HCT116 (cell line): ENCODE measurements around the gene MEIS2. TPM values are rescaled to one million over a fixed set of nuclear protein-coding genes. Genes with fewer than 3 reads are reported as not detected.

Experiments
- ATAC-seq: fragments of 200-7000 bp; cut with Tn5 transposase; 2 replicates; pipeline ENCODE4 v1.9.1; 2020; ENCODE audit warnings: mild to moderate bottlenecking, moderate library complexity
- BruUV-seq: library from RNA; stranded (reverse); fragments of 400-500 nt; replicated peaks from 2 replicates; lab custom pipeline; 2021; lab: Mats Ljungman, UMichigan
- CTCF ChIA-PET: fragments of 300-600 bp; sonication (Branson Sonifier 250); formaldehyde crosslinking; loops from one replicate; lab custom pipeline; 2021; ENCODE audit warnings: antibody characterized with exemption; lab: Charles Lee
- POLR2A ChIA-PET: fragments of 300-600, 350-600 bp; sonication (Branson Sonifier 250); formaldehyde crosslinking; loops from one replicate; lab custom pipeline; 2021; ENCODE audit warnings: antibody characterized with exemption; lab: Charles Lee
- RAD21 ChIA-PET, 2 experiments: fragments of 300-600 bp; sonication (Branson Sonifier 250); formaldehyde crosslinking; loops; one replicate each; lab custom pipeline; 2023; ENCODE audit warnings: low total read pairs in 2 of 2; ENCODE audit not compliant: uncharacterized antibody in 2 of 2, unreplicated experiment in 2 of 2, low non-redundant PET in 1 of 2; lab: Charles Lee
- DNase-seq: peaks from one replicate; pipeline ENCODE4 v3.0.0-alpha.2; 2010; ENCODE audit warnings: low read depth, low spot score
- H2AFZ ChIP-seq: fragments of 200-600 bp; shearing (Covaris generic), sonication (generic); 2 replicates; pipeline ENCODE4 v1.6.1; 2017; ENCODE audit warnings: low read depth, mixed run types, mixed read lengths, antibody characterized with exemption, low read length; ENCODE audit not compliant: poor library complexity, severe bottlenecking
- H3K27ac ChIP-seq: 2 replicates; pipeline ENCODE4 v1.5.1; 2012; ENCODE audit warnings: low read depth, low read length
- H3K27me3 ChIP-seq: fragments of 200-600 bp; sonication (generic); 2 replicates; pipeline ENCODE4 v1.6.1; 2016; ENCODE audit warnings: mixed run types, low read length, mixed read lengths; ENCODE audit not compliant: insufficient read depth
- H3K36me3 ChIP-seq, 2 experiments: fragments of 200-500 bp in 1 of 2; fragments of 200-600 bp in 1 of 2; sonication (Bioruptor generic) in 1 of 2; sonication (generic) in 1 of 2; 2 replicates each; pipeline versions ENCODE4 v1.5.1 to v1.6.1; 2014 to 2016; ENCODE audit warnings: low read length in 2 of 2, inconsistent platforms in 1 of 2, mixed read lengths in 1 of 2, mixed run types in 1 of 2; ENCODE audit not compliant: insufficient read depth in 2 of 2, control insufficient read depth in 1 of 2
- H3K4me1 ChIP-seq, 2 experiments: fragments of 200-600 bp in 1 of 2; sonication (generic) in 1 of 2; 2 replicates each; pipeline versions ENCODE4 v1.5.1 to v1.6.1; 2012 to 2017; ENCODE audit warnings: low read length in 2 of 2, inconsistent platforms in 1 of 2, mild to moderate bottlenecking in 1 of 2, mixed read lengths in 1 of 2, mixed run types in 1 of 2, moderate library complexity in 1 of 2; ENCODE audit not compliant: insufficient read depth in 2 of 2, control insufficient read depth in 1 of 2
- H3K4me2 ChIP-seq: fragments of 200-600 bp; sonication (generic); 2 replicates; pipeline ENCODE4 v1.6.1; 2017; ENCODE audit warnings: mixed run types, low read length, mixed read lengths
- H3K4me3 ChIP-seq, 2 experiments: fragments of 200-600 bp in 1 of 2; sonication (generic) in 1 of 2; replicated peaks in 1 of 2; 2 replicates each; pipeline ENCODE4 v1.5.1; 2011 to 2016; ENCODE audit warnings: low read length in 2 of 2, control low read depth in 1 of 2, low read depth in 1 of 2, mild to moderate bottlenecking in 1 of 2, mixed read lengths in 1 of 2, mixed run types in 1 of 2
- H3K79me2 ChIP-seq: fragments of 200-600 bp; sonication (generic); 2 replicates; pipeline ENCODE4 v1.6.1; 2017; ENCODE audit warnings: mild to moderate bottlenecking, mixed run types, low read length, moderate library complexity, mixed read lengths; ENCODE audit not compliant: insufficient read depth
- H3K9ac ChIP-seq: fragments of 200-600 bp; sonication (generic); 2 replicates; pipeline ENCODE4 v1.6.1; 2016; ENCODE audit warnings: low read length, mixed read lengths
- H3K9me2 ChIP-seq: fragments of 200-600 bp; sonication (generic), shearing (Covaris generic); 2 replicates; pipeline ENCODE4 v1.6.1; 2017; ENCODE audit warnings: mixed run types, mild to moderate bottlenecking, moderate library complexity; ENCODE audit not compliant: insufficient read depth
- H3K9me3 ChIP-seq, 2 experiments: fragments of 200-500 bp in 1 of 2; fragments of 200-600 bp in 1 of 2; sonication (Bioruptor generic) in 1 of 2; sonication (generic) in 1 of 2; 2 replicates each; pipeline ENCODE4 v1.6.1; 2014 to 2017; ENCODE audit warnings: low read length in 2 of 2, mixed read lengths in 2 of 2, inconsistent platforms in 1 of 2, low read depth in 1 of 2, mild to moderate bottlenecking in 1 of 2, mixed run types in 1 of 2, moderate library complexity in 1 of 2; ENCODE audit not compliant: control insufficient read depth in 1 of 2, insufficient read depth in 1 of 2
- H4K20me1 ChIP-seq: fragments of 200-600 bp; sonication (generic), shearing (Covaris generic); 2 replicates; pipeline ENCODE4 v1.6.1; 2017; ENCODE audit warnings: mixed run types, mild to moderate bottlenecking, moderate library complexity; ENCODE audit not compliant: insufficient read depth
- EZH2 ChIP-seq: fragments of 200-600 bp; sonication (generic); IDR thresholded peaks from 2 replicates; pipeline ENCODE4 v1.6.1; 2017; ENCODE audit warnings: antibody characterized with exemption, mixed run types
- POLR2AphosphoS5 ChIP-seq: IDR thresholded peaks from 2 replicates; pipeline ENCODE4 v1.6.1; 2011; ENCODE audit warnings: mild to moderate bottlenecking, low read depth, low read length, moderate library complexity
- RAD21 ChIP-seq: IDR thresholded peaks from 2 replicates; pipeline ENCODE4 v1.6.1; 2012; ENCODE audit warnings: low read depth, mild to moderate bottlenecking
- SIN3A ChIP-seq: IDR thresholded peaks from 2 replicates; pipeline ENCODE4 v1.6.1; 2012; ENCODE audit warnings: low read depth
- SP1 ChIP-seq: IDR thresholded peaks from 2 replicates; pipeline ENCODE4 v1.6.1; 2012; ENCODE audit warnings: low read depth
- SRF ChIP-seq: IDR thresholded peaks from 2 replicates; pipeline ENCODE4 v1.6.1; 2012; ENCODE audit warnings: low read depth
- TCF7L2 ChIP-seq: IDR thresholded peaks from 2 replicates; pipeline ENCODE4 v1.7.0; 2011; ENCODE audit warnings: borderline replicate concordance, inconsistent platforms; ENCODE audit not compliant: insufficient read depth, insufficient read length; ENCODE audit errors: extremely low read depth
- ZFX ChIP-seq: fragments of 450-650 bp; IDR thresholded peaks from 2 replicates; pipeline ENCODE4 v1.6.1; 2017
- intact Hi-C: fragments of 100-400 bp; cut with micrococcal nuclease; formaldehyde crosslinking; loops from 2 replicates; pipeline ENCODE4 v1.10.0; 2022
- total RNA-seq: library from RNA; stranded (reverse); gene quantifications from one replicate; pipeline ENCODE4 v1.2.1, GENCODE V29; 2021; ENCODE audit not compliant: unreplicated experiment
- TF ChIP-seq, protein P1 (sequence below): IDR thresholded peaks from 2 replicates; pipeline ENCODE4 v1.6.1; 2012
- TF ChIP-seq, protein P2 (sequence below): IDR thresholded peaks from 2 replicates; pipeline ENCODE4 v1.6.1; 2011; ENCODE audit warnings: mild to moderate bottlenecking, low read length, moderate library complexity; ENCODE audit not compliant: insufficient replicate concordance; ENCODE audit errors: extremely low read depth

MEIS2 gene
- total RNA-seq, 1 experiment from 2014 or later, result 11.5 TPM

GRCh38 chr15:37077623-37078351 lies 22.6 kb downstream of the MEIS2 start:
- no TSS peak for BruUV-seq
- TF ChIP-seq SIN3A (no peak), ZFX (no peak), SRF (no peak), TCF7L2 (no peak), EZH2 (no peak), POLR2AphosphoS5 (no peak), SP1 (no peak), RAD21 (no peak)
- TF ChIP-seq, protein P1, sequence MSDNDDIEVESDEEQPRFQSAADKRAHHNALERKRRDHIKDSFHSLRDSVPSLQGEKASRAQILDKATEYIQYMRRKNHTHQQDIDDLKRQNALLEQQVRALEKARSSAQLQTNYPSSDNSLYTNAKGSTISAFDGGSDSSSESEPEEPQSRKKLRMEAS, result no peak
- TF ChIP-seq, protein P2, sequence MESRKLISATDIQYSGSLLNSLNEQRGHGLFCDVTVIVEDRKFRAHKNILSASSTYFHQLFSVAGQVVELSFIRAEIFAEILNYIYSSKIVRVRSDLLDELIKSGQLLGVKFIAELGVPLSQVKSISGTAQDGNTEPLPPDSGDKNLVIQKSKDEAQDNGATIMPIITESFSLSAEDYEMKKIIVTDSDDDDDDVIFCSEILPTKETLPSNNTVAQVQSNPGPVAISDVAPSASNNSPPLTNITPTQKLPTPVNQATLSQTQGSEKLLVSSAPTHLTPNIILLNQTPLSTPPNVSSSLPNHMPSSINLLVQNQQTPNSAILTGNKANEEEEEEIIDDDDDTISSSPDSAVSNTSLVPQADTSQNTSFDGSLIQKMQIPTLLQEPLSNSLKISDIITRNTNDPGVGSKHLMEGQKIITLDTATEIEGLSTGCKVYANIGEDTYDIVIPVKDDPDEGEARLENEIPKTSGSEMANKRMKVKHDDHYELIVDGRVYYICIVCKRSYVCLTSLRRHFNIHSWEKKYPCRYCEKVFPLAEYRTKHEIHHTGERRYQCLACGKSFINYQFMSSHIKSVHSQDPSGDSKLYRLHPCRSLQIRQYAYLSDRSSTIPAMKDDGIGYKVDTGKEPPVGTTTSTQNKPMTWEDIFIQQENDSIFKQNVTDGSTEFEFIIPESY, result no peak
- H3K9ac ChIP-seq, result no peak overlapping the region

More at GRCh38 chr15:37077623-37078351, 22.6 kb downstream of the MEIS2 start:
- Histone ChIP-seq H3K27ac (no peak overlapping the region), H3K4me1 (no peaks in the 10 kb centered on the region), H3K4me3 (no peak overlapping the region), H3K9me3 (no peaks in the 10 kb centered on the region), H4K20me1 (no peaks in the 10 kb centered on the region), H3K9me2 (no peaks in the 10 kb centered on the region), H2AFZ (no peak overlapping the region), H3K27me3 (no peaks in the 10 kb centered on the region), H3K4me2 (no peak overlapping the region), H3K79me2 (no peaks in the 10 kb centered on the region), H3K36me3 (no peaks in the 10 kb centered on the region)
- ATAC-seq (no peak), DNase-seq (no peak)
- CTCF ChIA-PET, result no interaction called here
- POLR2A ChIA-PET, result no interaction called here
- RAD21 ChIA-PET, result no interaction called here
- intact Hi-C loops, result no loop called here
